Measurements from ENCODE around the gene CAMK2D. TPM values are rescaled to one million over a fixed set of nuclear protein-coding genes. Genes with fewer than 3 reads are reported as not detected.
A peak's percentile ranks its signal among the peaks of the same experiment; 100 is the strongest.

Gene CAMK2D
- total RNA-seq, 1 experiment from 2014 or later = 7.1 TPM

GRCh38 chr4:113587156-113587555 lies 174.4 kb downstream of the CAMK2D start:
- Histone ChIP-seq H3K79me2 (ENCODE audit: low read depth) (no peaks in the 10 kb centered on the region), H3K27ac (no peak overlapping the region), H3K4me1 (replicated peaks; ENCODE audit: insufficient read depth) (no peaks in the 10 kb centered on the region), H3K4me2 (no peak overlapping the region), H3F3A (ENCODE audit: insufficient read depth, low read depth) (no peaks in the 10 kb centered on the region), H3K9me2 (ENCODE audit: insufficient read depth) (no peaks in the 10 kb centered on the region), H3K9me3 (ENCODE audit: insufficient read depth, low read depth) (no peaks in the 10 kb centered on the region), H3K4me3 (no peak overlapping the region), H3K27me3 (ENCODE audit: insufficient read depth, low read depth) (no peaks in the 10 kb centered on the region), H4K20me1 (ENCODE audit: insufficient read depth) (no peaks in the 10 kb centered on the region), H2AFZ (no peak overlapping the region), H3K36me3 (ENCODE audit: low read depth) (no peaks in the 10 kb centered on the region)
- intact Hi-C loops (cut with micrococcal nuclease; ENCODE audit: unreplicated experiment) = no loop called here
- BruUV-seq (replicated peaks) = no TSS peak
- no peak for DNase-seq
- TF ChIP-seq CTCF (conservative IDR thresholded peaks at IDR 0.05) (no peak), EZH2 (IDR thresholded peaks at IDR 0.05; ENCODE audit: low read depth) (no peak)
- POLR2A ChIA-PET (ENCODE audit: unreplicated experiment) = no interaction called here
- CTCF ChIA-PET = no interaction called here

- TF ChIP-seq CTCF (conservative IDR thresholded peaks at IDR 0.05) (no peak), EZH2 (IDR thresholded peaks at IDR 0.05; ENCODE audit: low read depth) (no peak)
- DNase-seq = no peak
- Histone ChIP-seq H3K4me2 (no peak overlapping the region), H2AFZ (no peak overlapping the region), H3K9me2 (ENCODE audit: insufficient read depth) (no peaks in the 10 kb centered on the region), H3K4me1 (replicated peaks; ENCODE audit: insufficient read depth) (no peaks in the 10 kb centered on the region), H3K79me2 (ENCODE audit: low read depth) (no peaks in the 10 kb centered on the region), H4K20me1 (ENCODE audit: insufficient read depth) (no peaks in the 10 kb centered on the region), H3K36me3 (ENCODE audit: low read depth) (no peaks in the 10 kb centered on the region), H3K4me3 (no peak overlapping the region), H3K27ac (no peak overlapping the region), H3K9me3 (ENCODE audit: insufficient read depth, low read depth) (no peaks in the 10 kb centered on the region), H3F3A (ENCODE audit: insufficient read depth, low read depth) (no peaks in the 10 kb centered on the region), H3K27me3 (ENCODE audit: insufficient read depth, low read depth) (no peaks in the 10 kb centered on the region)
- POLR2A ChIA-PET (ENCODE audit: unreplicated experiment) = no interaction called here
- BruUV-seq (replicated peaks) = no TSS peak
- intact Hi-C loops (cut with micrococcal nuclease; ENCODE audit: unreplicated experiment) = no loop called here
- CTCF ChIA-PET = no interaction called here
These were observed 175.5 kb downstream of the CAMK2D start for GRCh38 chr4:113586072-113586471.

GRCh38 chr4:113584407-113585150 lies 177.0 kb downstream of the CAMK2D start:
- Histone ChIP-seq H3F3A (ENCODE audit: insufficient read depth, low read depth) (no peaks in the 10 kb centered on the region), H4K20me1 (ENCODE audit: insufficient read depth) (no peaks in the 10 kb centered on the region), H2AFZ (no peak overlapping the region), H3K9me3 (ENCODE audit: insufficient read depth, low read depth) (no peaks in the 10 kb centered on the region), H3K79me2 (ENCODE audit: low read depth) (no peaks in the 10 kb centered on the region), H3K4me2 (no peak overlapping the region; the same call in 1 of the 2 replicates), H3K4me3 (no peak overlapping the region), H3K27me3 (ENCODE audit: insufficient read depth, low read depth) (no peaks in the 10 kb centered on the region), H3K4me1 (replicated peaks; ENCODE audit: insufficient read depth) (no peaks in the 10 kb centered on the region), H3K27ac (0 out of 2 replicates have a peak overlapping the region, but pooled peaks have one; percentile 12), H3K36me3 (ENCODE audit: low read depth) (no peaks in the 10 kb centered on the region), H3K9me2 (ENCODE audit: insufficient read depth) (no peaks in the 10 kb centered on the region)
- no TSS peak for BruUV-seq (replicated peaks)
- TF ChIP-seq EZH2 (IDR thresholded peaks at IDR 0.05; ENCODE audit: low read depth) (no peak), CTCF (conservative IDR thresholded peaks at IDR 0.05) (no peak)
- peak in 1 of 2 experiments; percentile 38 for DNase-seq
- intact Hi-C loops (cut with micrococcal nuclease; ENCODE audit: unreplicated experiment) = loop anchor here (2.0 kb wide), 1 partner anchor 28 kb away; no protein-coding TSS in a partner anchor
- CTCF ChIA-PET = no interaction called here
- POLR2A ChIA-PET (ENCODE audit: unreplicated experiment) = interaction anchor here (0.7 kb wide), 1 partner anchor 20 kb away, joined by 3 read pairs; no protein-coding TSS in a partner anchor

All from PC-9 (cell line).